Large intestine (tissue), 3 donors: ENCODE results near the gene MPRIP. TPM values are rescaled to one million over a fixed set of nuclear protein-coding genes. Genes with fewer than 3 reads are reported as not detected.

ENCODE experiments used
- DNase-seq, 2 donors: peaks; one replicate each; pipeline versions ENCODE4 v3.0.0 to v3.0.0-alpha.2; 2013
- H3K27ac ChIP-seq: one replicate; pipeline ENCODE4 v1.5.1; 2013; ENCODE audit warnings: low read length
- H3K27me3 ChIP-seq: 2 replicates; pipeline ENCODE4 v1.6.1; 2013; ENCODE audit warnings: low read length; ENCODE audit not compliant: control insufficient read depth, insufficient read depth
- H3K36me3 ChIP-seq: 2 replicates; pipeline ENCODE4 v1.6.1; 2013; ENCODE audit warnings: low read length; ENCODE audit not compliant: control insufficient read depth, insufficient read depth
- H3K4me1 ChIP-seq: one replicate; pipeline ENCODE4 v1.6.1; 2013; ENCODE audit warnings: low read length; ENCODE audit not compliant: control insufficient read depth, insufficient read depth
- H3K4me3 ChIP-seq: one replicate; pipeline ENCODE4 v1.5.1; 2013; ENCODE audit warnings: low read length
- H3K9me3 ChIP-seq: one replicate; pipeline ENCODE4 v1.6.1; 2013; ENCODE audit warnings: mild to moderate bottlenecking, low read depth, low read length, moderate library complexity; ENCODE audit not compliant: control insufficient read depth
- WGBS: methylation state at CpG from one replicate; pipeline ENCODE4 v1.1.5; 2013; ENCODE audit warnings: low lambda C conversion rate; ENCODE audit not compliant: insufficient coverage; 5-methylcytosine and 5-hydroxymethylcytosine counted together
- polyA plus RNA-seq: library from polyadenylated mRNA; unstranded; fragments of 120-200 nt; gene quantifications from one replicate; pipeline ENCODE4 v1.2.1, GENCODE V29; 2013

MPRIP gene
- polyA plus RNA-seq, 1 donor = 178 TPM

GRCh38 chr17:17224137-17224536, 181.9 kb downstream of the MPRIP start:
- H3K4me3 ChIP-seq = no peak overlapping the region
- no peak overlapping the region for H3K27ac ChIP-seq
- 83% methylated on average over 1 of the region's 8 CpGs for WGBS
- peaks cover 93% of the 10 kb centered on the region for H3K36me3 ChIP-seq
- H3K9me3 ChIP-seq = no peaks in the 10 kb centered on the region
- no peaks in the 10 kb centered on the region for H3K4me1 ChIP-seq
- no peak for DNase-seq
- no peaks in the 10 kb centered on the region for H3K27me3 ChIP-seq

- no peak for DNase-seq
- Histone ChIP-seq H3K4me3 (no peak overlapping the region), H3K4me1 (no peaks in the 10 kb centered on the region), H3K9me3 (no peaks in the 10 kb centered on the region), H3K27me3 (no peaks in the 10 kb centered on the region), H3K36me3 (peaks cover 96% of the 10 kb centered on the region), H3K27ac (no peak overlapping the region)
- 100% methylated on average over 2 of the region's 10 CpGs for WGBS
Observed at GRCh38 chr17:17225901-17226300, 183.6 kb downstream of the MPRIP start.

DNA sequence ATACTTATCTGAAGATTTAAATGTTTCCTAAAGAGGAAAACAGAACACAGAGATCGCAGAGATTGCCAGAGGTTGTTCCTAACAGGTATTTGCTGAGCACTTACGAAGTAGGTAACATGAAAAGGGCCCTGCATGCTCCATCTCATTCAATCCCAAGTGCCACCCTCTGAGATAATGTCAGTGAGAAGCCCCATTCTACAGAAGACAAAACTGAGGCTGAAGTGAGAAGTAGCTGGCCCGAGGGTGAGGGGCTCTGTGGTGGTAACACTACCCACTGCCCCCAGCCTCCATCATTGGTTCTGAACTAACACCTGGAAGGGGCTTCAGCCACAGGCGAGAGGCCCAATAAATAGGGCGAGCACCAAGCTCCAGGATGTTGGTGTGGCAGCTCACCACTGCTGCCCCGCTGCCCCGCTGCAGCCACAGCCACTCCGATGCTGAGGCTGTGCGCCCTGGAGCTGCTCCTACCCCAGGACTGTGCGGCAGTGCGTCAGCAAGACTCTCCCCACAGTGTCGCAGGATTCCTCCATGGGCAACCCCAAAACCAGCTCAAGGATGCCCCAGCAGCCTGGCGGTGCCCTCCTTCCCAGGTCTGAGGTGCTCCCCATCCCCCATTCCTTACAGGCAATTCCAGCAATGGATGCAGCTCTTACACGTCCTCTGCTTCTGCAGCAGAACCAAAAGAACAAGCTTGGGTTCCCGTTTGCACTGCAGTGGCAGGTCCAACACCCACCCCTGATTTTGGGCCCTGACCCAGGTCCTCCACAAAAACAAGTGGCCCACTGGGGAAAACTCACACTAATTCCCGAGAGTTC, 184.4 kb downstream of the MPRIP start:
- Histone ChIP-seq H3K27ac (no peak overlapping the region), H3K27me3 (no peaks in the 10 kb centered on the region), H3K36me3 (peaks cover 96% of the 10 kb centered on the region), H3K4me3 (no peak overlapping the region), H3K4me1 (peaks cover 3% of the 10 kb centered on the region), H3K9me3 (no peaks in the 10 kb centered on the region)
- no peak for DNase-seq
- WGBS = no CpG with 5 or more reads among the region's 16 CpGs

DNA sequence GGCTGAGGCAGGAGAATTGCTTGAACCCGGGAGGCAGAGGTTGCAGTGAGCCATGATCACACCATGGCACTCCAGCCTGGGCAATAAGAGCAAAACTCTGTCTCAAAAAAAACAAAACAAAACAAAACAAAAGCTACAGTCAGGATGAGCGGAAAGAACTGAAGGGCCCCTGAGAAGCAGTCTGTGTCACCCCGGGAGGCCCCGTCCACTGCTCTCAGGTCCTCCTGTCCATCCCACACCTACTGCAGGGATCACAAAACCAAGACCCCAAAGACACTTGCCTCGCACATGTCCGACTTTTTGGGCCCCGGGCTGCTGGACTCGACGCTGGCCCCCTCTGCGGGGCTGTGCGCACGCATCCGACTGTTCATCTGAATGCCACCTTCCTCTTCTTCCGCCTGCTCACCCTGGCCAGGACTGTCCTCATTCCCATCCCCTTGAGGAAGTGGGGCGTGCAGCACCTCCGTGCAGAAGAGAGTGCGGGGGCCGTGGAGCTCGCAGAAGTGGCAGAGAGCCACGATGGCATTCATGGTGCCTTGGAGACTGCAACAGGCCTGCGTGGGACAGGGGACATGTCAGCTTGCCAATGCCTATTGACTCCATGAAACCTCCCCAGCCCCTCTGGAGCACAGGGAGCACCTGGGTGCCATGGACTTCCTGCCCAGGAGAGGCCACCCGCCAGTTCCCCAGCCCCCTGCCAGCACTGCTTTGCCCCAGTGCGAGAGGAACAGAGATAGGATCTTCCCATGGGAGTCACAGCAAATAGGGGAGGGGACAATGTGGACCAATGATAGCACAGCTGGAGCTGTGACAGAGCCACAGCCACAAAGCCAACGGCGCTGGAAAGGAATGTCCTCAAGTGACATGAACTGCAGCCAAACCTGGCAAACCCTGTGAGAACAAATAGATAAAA, 185.6 kb downstream of the MPRIP start:
- H3K4me1 ChIP-seq = peaks cover 15% of the 10 kb centered on the region
- H3K27me3 ChIP-seq = no peaks in the 10 kb centered on the region
- H3K9me3 ChIP-seq = no peaks in the 10 kb centered on the region
- WGBS = no CpG with 5 or more reads among the region's 25 CpGs
- DNase-seq = no peak
- no peak overlapping the region for H3K27ac ChIP-seq
- H3K36me3 ChIP-seq = peaks cover 96% of the 10 kb centered on the region
- H3K4me3 ChIP-seq = no peak overlapping the region

GRCh38 chr17:17228521-17229279, 186.4 kb downstream of the MPRIP start:
- peaks cover 15% of the 10 kb centered on the region for H3K4me1 ChIP-seq
- peaks cover 91% of the 10 kb centered on the region for H3K36me3 ChIP-seq
- 92% methylated on average over 2 of the region's 17 CpGs for WGBS
- H3K9me3 ChIP-seq = no peaks in the 10 kb centered on the region
- H3K27ac ChIP-seq = no peak overlapping the region
- H3K4me3 ChIP-seq = no peak overlapping the region
- DNase-seq = no peak
- no peaks in the 10 kb centered on the region for H3K27me3 ChIP-seq

DNA sequence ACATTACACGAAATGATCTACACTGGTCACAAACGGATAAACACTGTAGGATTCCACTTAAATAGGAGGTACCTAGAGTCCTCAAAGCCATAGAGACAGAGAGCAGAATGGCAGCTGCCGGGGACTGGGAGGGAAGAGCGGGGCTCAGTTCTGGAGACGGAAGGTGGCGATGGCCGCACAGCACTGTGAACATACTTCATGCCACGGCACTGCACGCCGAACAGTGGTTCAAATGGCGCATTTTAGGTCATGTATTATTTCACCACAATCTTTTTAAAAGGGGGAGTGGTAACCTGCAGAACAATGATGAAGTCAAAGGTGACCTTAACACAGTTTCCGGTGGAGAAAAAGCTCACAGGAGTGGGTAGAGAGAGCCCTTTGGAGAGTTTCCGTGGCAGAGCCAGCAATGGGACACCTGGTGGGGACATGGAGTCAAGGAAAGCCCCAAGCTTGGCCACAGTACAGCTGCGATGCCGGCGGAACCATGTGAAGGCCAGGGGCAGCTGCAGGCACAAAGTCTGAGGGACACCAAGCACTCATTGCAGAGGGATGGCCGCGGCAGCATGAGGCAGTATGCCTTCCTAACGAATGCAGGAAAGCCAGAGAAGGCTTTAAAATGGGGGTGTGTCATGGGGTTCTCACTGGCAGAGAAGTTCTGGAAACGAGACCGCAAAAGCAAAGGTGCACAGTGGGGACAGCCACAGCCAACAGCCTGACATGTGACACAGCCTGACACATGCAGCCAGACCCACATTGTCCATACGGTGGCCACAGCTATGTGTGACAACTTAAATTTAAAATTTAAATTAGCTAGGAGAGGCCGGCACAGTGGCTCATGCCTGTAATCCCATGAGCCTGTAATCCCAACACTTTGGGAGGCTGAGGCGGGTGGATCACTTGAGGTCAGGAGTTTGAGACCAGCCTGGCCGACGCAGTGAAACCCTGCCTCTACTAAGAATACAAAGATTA, 187.4 kb downstream of the MPRIP start:
- H3K36me3 ChIP-seq = peaks cover 81% of the 10 kb centered on the region
- 100% methylated on average over 2 of the region's 26 CpGs for whole genome bisulfite sequencing

GRCh38 chr17:17231621-17232302, 189.5 kb downstream of the MPRIP start:
- WGBS = 71% methylated on average over 3 of the region's 16 CpGs
- H3K4me1 ChIP-seq = peaks cover 15% of the 10 kb centered on the region
- no peak overlapping the region for H3K4me3 ChIP-seq
- H3K36me3 ChIP-seq = peaks cover 60% of the 10 kb centered on the region
- peak; percentile 26 to 55 for DNase-seq
- no peaks in the 10 kb centered on the region for H3K27me3 ChIP-seq
- H3K27ac ChIP-seq = peak overlapping the region; percentile 60
- no peaks in the 10 kb centered on the region for H3K9me3 ChIP-seq

More for the DNA sequence above, 187.4 kb downstream of the MPRIP start:
- H3K4me1 ChIP-seq = peaks cover 15% of the 10 kb centered on the region
- H3K4me3 ChIP-seq = no peak overlapping the region
- H3K27ac ChIP-seq = no peak overlapping the region
- H3K27me3 ChIP-seq = no peaks in the 10 kb centered on the region
- no peaks in the 10 kb centered on the region for H3K9me3 ChIP-seq
- no peak for DNase-seq

- no CpG with 5 or more reads among the region's 11 CpGs for WGBS
- no peak overlapping the region for H3K4me3 ChIP-seq
- H3K36me3 ChIP-seq = peaks cover 55% of the 10 kb centered on the region
Observed at GRCh38 chr17:17232303-17232621, 190.0 kb downstream of the MPRIP start.

More at GRCh38 chr17:17232303-17232621, 190.0 kb downstream of the MPRIP start:
- Histone ChIP-seq H3K9me3 (no peaks in the 10 kb centered on the region), H3K27ac (peak overlapping the region; percentile 60), H3K4me1 (peaks cover 15% of the 10 kb centered on the region), H3K27me3 (no peaks in the 10 kb centered on the region)
- DNase-seq = no peak
